Neutrophil (primary cell): ENCODE measurements around the gene NKX2-8.

ENCODE experiments used
- H3K27ac ChIP-seq: fragments of 200-600 bp; sonication (generic); 2 replicates; pipeline ENCODE4 v1.5.1; 2016; ENCODE audit warnings: mild to moderate bottlenecking, moderate library complexity
- H3K27me3 ChIP-seq: fragments of 200-600 bp; sonication (generic); 2 replicates; pipeline ENCODE4 v1.6.0; 2016; ENCODE audit warnings: mild to moderate bottlenecking
- H3K36me3 ChIP-seq: fragments of 200-600 bp; sonication (generic); 2 replicates; pipeline ENCODE4 v1.5.1; 2017
- H3K4me1 ChIP-seq, 2 experiments: fragments of 200-600 bp in 1 of 2; sonication (generic) in 1 of 2; 1 replicate in 1 of 2; 2 replicates in 1 of 2; pipeline versions ENCODE4 v1.5.1 to v1.6.1; 2013 to 2016; ENCODE audit warnings: low read depth in 1 of 2, low read length in 1 of 2, mild to moderate bottlenecking in 1 of 2, moderate library complexity in 1 of 2; ENCODE audit not compliant: control insufficient read depth in 1 of 2, insufficient read depth in 1 of 2
- H3K4me3 ChIP-seq, 2 experiments: fragments of 200-600 bp in 1 of 2; sonication (generic) in 1 of 2; 1 replicate in 1 of 2; 2 replicates in 1 of 2; pipeline ENCODE4 v1.5.1; 2013 to 2016; ENCODE audit warnings: low read depth in 1 of 2, low read length in 1 of 2, mild to moderate bottlenecking in 1 of 2, moderate library complexity in 1 of 2
- H3K9me3 ChIP-seq: fragments of 200-600 bp; sonication (generic); 2 replicates; pipeline ENCODE4 v1.5.1; 2016
- TF ChIP-seq, protein P1 (sequence below): fragments of 200-600 bp; sonication (generic); IDR thresholded peaks from 2 replicates; pipeline ENCODE4 v1.5.1; 2016; ENCODE audit warnings: antibody characterized with exemption

The NKX2-8 gene

DNA sequence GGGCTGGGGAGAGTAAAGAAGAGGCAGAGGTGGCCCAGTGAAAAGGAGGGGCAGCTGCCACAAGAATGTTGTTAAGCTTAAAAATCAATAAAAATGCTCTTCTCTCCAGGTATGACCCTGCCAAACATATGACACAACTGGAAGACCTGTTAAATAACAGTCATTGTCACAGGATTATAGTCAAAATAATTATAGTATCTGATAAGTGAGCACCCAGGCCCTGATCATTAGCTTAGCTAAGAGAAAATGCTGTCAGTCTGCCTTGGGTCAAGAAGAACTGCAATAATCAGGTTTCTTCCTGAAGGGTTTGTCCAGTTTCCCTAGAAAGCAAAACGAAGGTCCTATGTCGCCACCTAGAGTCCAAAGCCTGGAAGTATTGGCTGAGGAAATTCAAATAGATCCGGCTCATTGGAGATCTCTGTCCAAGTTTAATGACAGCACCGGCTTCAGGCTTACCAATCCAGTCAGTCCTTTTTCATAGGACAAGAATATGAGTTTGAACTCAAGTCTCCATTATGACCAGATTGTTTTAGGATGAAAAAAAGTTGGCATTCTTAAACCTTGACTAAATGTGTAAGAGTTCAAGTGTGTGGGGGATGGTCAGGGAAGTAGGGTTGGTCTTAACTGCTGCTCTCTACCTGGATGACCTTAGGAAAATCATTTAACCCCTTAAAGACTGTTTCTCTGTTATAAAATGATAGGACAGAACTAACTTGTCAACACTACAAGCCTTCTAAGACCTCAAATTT, 22.5 kb upstream of the NKX2-8 start:
- H3K4me3 ChIP-seq = no peak overlapping the region
- peaks cover 20% of the 10 kb centered on the region for H3K27me3 ChIP-seq
- H3K9me3 ChIP-seq = no peaks in the 10 kb centered on the region

DNA sequence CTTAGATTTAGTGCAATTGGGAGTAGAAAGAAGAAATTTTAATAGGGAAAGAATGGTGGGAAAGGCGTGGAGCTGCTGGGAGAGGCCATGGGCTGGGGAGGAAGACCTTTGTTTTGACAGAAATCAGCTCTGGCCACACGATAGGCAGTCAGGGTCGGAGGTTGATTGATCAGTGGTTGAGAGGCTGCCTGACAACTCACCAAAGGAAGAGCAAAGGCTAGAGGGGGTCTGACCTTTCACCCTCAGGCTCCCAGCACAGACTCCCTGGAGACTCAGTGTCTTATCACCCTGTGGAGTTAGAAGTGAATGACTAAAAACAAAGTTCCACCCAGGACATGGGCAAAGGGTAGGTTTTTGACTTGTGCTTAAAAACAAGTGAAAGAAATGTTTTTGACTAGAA, 18.0 kb upstream of the NKX2-8 start:
- no peaks in the 10 kb centered on the region for H3K36me3 ChIP-seq
- no peak overlapping the region for H3K4me3 ChIP-seq
- TF ChIP-seq, protein P1, sequence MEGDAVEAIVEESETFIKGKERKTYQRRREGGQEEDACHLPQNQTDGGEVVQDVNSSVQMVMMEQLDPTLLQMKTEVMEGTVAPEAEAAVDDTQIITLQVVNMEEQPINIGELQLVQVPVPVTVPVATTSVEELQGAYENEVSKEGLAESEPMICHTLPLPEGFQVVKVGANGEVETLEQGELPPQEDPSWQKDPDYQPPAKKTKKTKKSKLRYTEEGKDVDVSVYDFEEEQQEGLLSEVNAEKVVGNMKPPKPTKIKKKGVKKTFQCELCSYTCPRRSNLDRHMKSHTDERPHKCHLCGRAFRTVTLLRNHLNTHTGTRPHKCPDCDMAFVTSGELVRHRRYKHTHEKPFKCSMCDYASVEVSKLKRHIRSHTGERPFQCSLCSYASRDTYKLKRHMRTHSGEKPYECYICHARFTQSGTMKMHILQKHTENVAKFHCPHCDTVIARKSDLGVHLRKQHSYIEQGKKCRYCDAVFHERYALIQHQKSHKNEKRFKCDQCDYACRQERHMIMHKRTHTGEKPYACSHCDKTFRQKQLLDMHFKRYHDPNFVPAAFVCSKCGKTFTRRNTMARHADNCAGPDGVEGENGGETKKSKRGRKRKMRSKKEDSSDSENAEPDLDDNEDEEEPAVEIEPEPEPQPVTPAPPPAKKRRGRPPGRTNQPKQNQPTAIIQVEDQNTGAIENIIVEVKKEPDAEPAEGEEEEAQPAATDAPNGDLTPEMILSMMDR = no peak
- no peaks in the 10 kb centered on the region for H3K4me1 ChIP-seq
- peaks cover 42% of the 10 kb centered on the region for H3K27me3 ChIP-seq
- no peaks in the 10 kb centered on the region for H3K9me3 ChIP-seq
- no peak overlapping the region for H3K27ac ChIP-seq

More for the DNA sequence above, 22.5 kb upstream of the NKX2-8 start:
- no peak overlapping the region for H3K27ac ChIP-seq
- no peaks in the 10 kb centered on the region for H3K4me1 ChIP-seq
- TF ChIP-seq, protein P1 = no peak
- H3K36me3 ChIP-seq = no peaks in the 10 kb centered on the region

- Histone ChIP-seq H3K27ac (no peak overlapping the region), H3K27me3 (peaks cover 89% of the 10 kb centered on the region), H3K4me1 (no peaks in the 10 kb centered on the region), H3K4me3 (no peak overlapping the region), H3K9me3 (no peaks in the 10 kb centered on the region), H3K36me3 (no peaks in the 10 kb centered on the region)
- TF ChIP-seq, protein P1 = no peak
Observed at GRCh38 chr14:36591482-36591881, 9.1 kb upstream of the NKX2-8 start.

GRCh38 chr14:36588788-36589187, 6.4 kb upstream of the NKX2-8 start:
- Histone ChIP-seq H3K27ac (no peak overlapping the region), H3K4me3 (no peak overlapping the region), H3K36me3 (no peaks in the 10 kb centered on the region), H3K27me3 (peaks cover 98% of the 10 kb centered on the region), H3K4me1 (no peaks in the 10 kb centered on the region), H3K9me3 (no peaks in the 10 kb centered on the region)
- TF ChIP-seq, protein P1 = no peak

GRCh38 chr14:36588119-36588518, 5.7 kb upstream of the NKX2-8 start:
- H3K27ac ChIP-seq = no peak overlapping the region
- peaks cover 99% of the 10 kb centered on the region for H3K27me3 ChIP-seq
- no peak overlapping the region for H3K4me3 ChIP-seq
- H3K36me3 ChIP-seq = no peaks in the 10 kb centered on the region
- no peaks in the 10 kb centered on the region for H3K9me3 ChIP-seq
- TF ChIP-seq, protein P1 = no peak
- no peaks in the 10 kb centered on the region for H3K4me1 ChIP-seq
